MM.1S (cell line): ENCODE measurements around the gene SLC30A4.

ENCODE experiments used
- DNase-seq: peaks from one replicate; pipeline ENCODE4 v3.0.0-alpha.2; 2015
- H2AFZ ChIP-seq: fragments of 300-600 bp; sonication (generic); 2 replicates; pipeline ENCODE4 v1.6.0; 2016; ENCODE audit warnings: antibody characterized with exemption, low read length
- H3F3A ChIP-seq: fragments of 300-600 bp; sonication (generic); 2 replicates; pipeline ENCODE4 v1.6.1; 2016; ENCODE audit warnings: mild to moderate bottlenecking, antibody characterized with exemption, low read length, moderate library complexity, mixed read lengths; ENCODE audit not compliant: insufficient read depth
- H3K27ac ChIP-seq: fragments of 300-600 bp; sonication (generic); 2 replicates; pipeline ENCODE4 v1.5.1; 2016; ENCODE audit warnings: mild to moderate bottlenecking, low read length
- H3K27me3 ChIP-seq: fragments of 300-600 bp; sonication (generic); replicated peaks from 2 replicates; pipeline ENCODE4 v1.6.0; 2016; ENCODE audit warnings: low read length; ENCODE audit not compliant: insufficient read depth
- H3K36me3 ChIP-seq: fragments of 300-600 bp; sonication (generic); replicated peaks from 2 replicates; pipeline ENCODE4 v1.6.1; 2016; ENCODE audit warnings: mild to moderate bottlenecking, low read length, mixed read lengths; ENCODE audit not compliant: insufficient read depth
- H3K4me1 ChIP-seq: fragments of 300-600 bp; sonication (generic); 2 replicates; pipeline ENCODE4 v1.6.1; 2016; ENCODE audit warnings: low read length, mixed read lengths
- H3K4me2 ChIP-seq: fragments of 300-600 bp; sonication (generic); 2 replicates; pipeline ENCODE4 v1.6.0; 2016; ENCODE audit warnings: low read depth, low read length
- H3K4me3 ChIP-seq: fragments of 300-600 bp; sonication (generic); 2 replicates; pipeline ENCODE4 v1.5.1; 2016; ENCODE audit warnings: low read length, mixed read lengths
- H3K79me2 ChIP-seq: fragments of 300-600 bp; sonication (generic); 2 replicates; pipeline ENCODE4 v1.6.1; 2016; ENCODE audit warnings: mixed run types, low read length, mixed read lengths
- H3K9ac ChIP-seq: fragments of 300-600 bp; sonication (generic); 2 replicates; pipeline ENCODE4 v1.6.1; 2016; ENCODE audit warnings: low read length, mixed read lengths
- H3K9me2 ChIP-seq: fragments of 300-600 bp; sonication (generic); replicated peaks from 2 replicates; pipeline ENCODE4 v1.6.1; 2016; ENCODE audit warnings: mild to moderate bottlenecking, low read length, mixed read lengths; ENCODE audit not compliant: insufficient read depth
- H3K9me3 ChIP-seq: fragments of 300-600 bp; sonication (generic); replicated peaks from 2 replicates; pipeline ENCODE4 v1.6.1; 2016; ENCODE audit warnings: mild to moderate bottlenecking, low read length, mixed read lengths; ENCODE audit not compliant: insufficient read depth
- H4K20me1 ChIP-seq: fragments of 300-600 bp; sonication (generic); 2 replicates; pipeline ENCODE4 v1.6.1; 2016; ENCODE audit warnings: mild to moderate bottlenecking, low read length, moderate library complexity, mixed read lengths; ENCODE audit not compliant: insufficient read depth
- CTCF ChIP-seq: fragments of 300-600 bp; sonication (generic); IDR thresholded peaks from 2 replicates; pipeline ENCODE4 v1.5.1; 2016; ENCODE audit warnings: antibody characterized with exemption, low read length, mixed read lengths
- EZH2 ChIP-seq: fragments of 300-600 bp; sonication (generic); optimal IDR thresholded peaks from 2 replicates; pipeline ENCODE3; 2017; ENCODE audit warnings: low read depth, mild to moderate bottlenecking, antibody characterized with exemption, low read length, mixed read lengths
- EZH2phosphoT487 ChIP-seq: fragments of 300-600 bp; sonication (generic); IDR thresholded peaks from 2 replicates; pipeline ENCODE4 v1.6.1; 2018; ENCODE audit warnings: antibody characterized with exemption, low read length

Gene SLC30A4

GRCh38 chr15:45468294-45468693, 54.3 kb downstream of the SLC30A4 start:
- no peaks in the 10 kb centered on the region for H3K27me3 ChIP-seq
- H3K4me1 ChIP-seq: no peaks in the 10 kb centered on the region
- H3F3A ChIP-seq: no peaks in the 10 kb centered on the region
- no peaks in the 10 kb centered on the region for H3K36me3 ChIP-seq
- DNase-seq: no peak
- H3K79me2 ChIP-seq: no peaks in the 10 kb centered on the region
- no peaks in the 10 kb centered on the region for H4K20me1 ChIP-seq
- no peaks in the 10 kb centered on the region for H3K9me2 ChIP-seq
- H3K9ac ChIP-seq: no peak overlapping the region
- H3K9me3 ChIP-seq: no peaks in the 10 kb centered on the region
- no peak overlapping the region for H3K4me2 ChIP-seq
- TF ChIP-seq EZH2phosphoT487 (no peak), EZH2 (no peak), CTCF (no peak)
- no peak overlapping the region for H3K4me3 ChIP-seq
- no peak overlapping the region for H3K27ac ChIP-seq
- H2AFZ ChIP-seq: no peak overlapping the region

GRCh38 chr15:45458746-45459403, 63.7 kb downstream of the SLC30A4 start:
- Histone ChIP-seq H3K27me3 (no peaks in the 10 kb centered on the region), H3K27ac (no peak overlapping the region), H3F3A (peaks cover 10% of the 10 kb centered on the region), H3K9me2 (no peaks in the 10 kb centered on the region), H3K4me3 (peak overlapping the region; percentile 70), H3K4me2 (peak overlapping the region; percentile 100), H2AFZ (peak overlapping the region; percentile 48), H4K20me1 (no peaks in the 10 kb centered on the region), H3K9me3 (no peaks in the 10 kb centered on the region), H3K79me2 (no peaks in the 10 kb centered on the region), H3K36me3 (no peaks in the 10 kb centered on the region), H3K9ac (peak overlapping the region; percentile 24; the same call in 1 of the 2 replicates), H3K4me1 (peaks cover 19% of the 10 kb centered on the region)
- DNase-seq: peak; percentile 68
- TF ChIP-seq EZH2phosphoT487 (no peak), CTCF (peak; percentile 75)

- peak overlapping the region; percentile 100 for H3K4me2 ChIP-seq
- peak overlapping the region; percentile 26; the same call in 1 of the 2 replicates for H3K27ac ChIP-seq
- no peaks in the 10 kb centered on the region for H3K27me3 ChIP-seq
- H3K79me2 ChIP-seq: no peaks in the 10 kb centered on the region
- H3F3A ChIP-seq: peaks cover 10% of the 10 kb centered on the region
- H3K36me3 ChIP-seq: no peaks in the 10 kb centered on the region
- H2AFZ ChIP-seq: peak overlapping the region; percentile 68
- TF ChIP-seq EZH2: no peak
- peak; percentile 66 for TF ChIP-seq CTCF
- no peaks in the 10 kb centered on the region for H4K20me1 ChIP-seq
- no peaks in the 10 kb centered on the region for H3K9me2 ChIP-seq
- H3K4me1 ChIP-seq: peaks cover 19% of the 10 kb centered on the region
- no peaks in the 10 kb centered on the region for H3K9me3 ChIP-seq
- peak overlapping the region; percentile 25; the same call in 1 of the 2 replicates for H3K9ac ChIP-seq
- peak overlapping the region; percentile 70 for H3K4me3 ChIP-seq
- peak; percentile 94 for DNase-seq
Measured at GRCh38 chr15:45457641-45458539, 64.7 kb downstream of the SLC30A4 start.
